Measurements from ENCODE around the gene MED13. TPM values are rescaled to one million over a fixed set of nuclear protein-coding genes. Genes with fewer than 3 reads are reported as not detected.

MED13 gene
- total RNA-seq, 1 experiment from 2014 or later, result 77.6 TPM

- ChIA-PET CTCF (interaction anchor here (1.9 kb wide), 1 partner anchor 163 kb away, joined by 9 read pairs; no protein-coding TSS in a partner anchor), POLR2A (no interaction called here)
- H3K36me3 ChIP-seq (ENCODE audit: control insufficient read depth, insufficient read depth, low read length), result peaks cover 1% of the 10 kb centered on the region; the same call in 1 of the 2 replicates
- H3K36me3 Mint-ChIP-seq (ENCODE audit: insufficient read depth, unreplicated experiment), result peaks cover 52% of the 10 kb centered on the region
- H3K4me1 ChIP-seq, result no peaks in the 10 kb centered on the region
- no peaks in the 10 kb centered on the region for H3K27me3 ChIP-seq (replicated peaks; ENCODE audit: control insufficient read depth, insufficient read depth, low read length)
- H3K4me3 ChIP-seq (ENCODE audit: low read depth, low read length), result no peak overlapping the region
- no peak overlapping the region for H3K4me3 Mint-ChIP-seq (ENCODE audit: unreplicated experiment)
- H3K27me3 Mint-ChIP-seq (ENCODE audit: insufficient read depth, unreplicated experiment), result no peaks in the 10 kb centered on the region
- no peaks in the 10 kb centered on the region for H3K9me3 Mint-ChIP-seq (ENCODE audit: unreplicated experiment)
- no peaks in the 10 kb centered on the region for H3K9me3 ChIP-seq
- no TSS peak for BruUV-seq (replicated peaks)
- intact Hi-C loops (cut with micrococcal nuclease; ENCODE audit: unreplicated experiment), result no loop called here
- no peak for DNase-seq
- no peaks in the 10 kb centered on the region for H3K4me1 Mint-ChIP-seq (ENCODE audit: low read depth, unreplicated experiment)
- no peak overlapping the region for H3K27ac Mint-ChIP-seq (ENCODE audit: unreplicated experiment)
- TF ChIP-seq CTCF (IDR thresholded peaks at IDR 0.05; ENCODE audit: insufficient read depth in 1 of 2, low read depth in 1 of 2, low read length in 1 of 2, severe bottlenecking in 1 of 2, unreplicated experiment in 1 of 2), result no peak
Measured at GRCh38 chr17:61946359-61946758, 118.7 kb downstream of the MED13 start.

GRCh38 chr17:61943117-61943516 is 122.0 kb downstream of the MED13 start:
- no TSS peak for BruUV-seq (replicated peaks)
- no peak overlapping the region for H3K27ac Mint-ChIP-seq (ENCODE audit: unreplicated experiment)
- no peaks in the 10 kb centered on the region for H3K9me3 Mint-ChIP-seq (ENCODE audit: unreplicated experiment)
- H3K4me3 ChIP-seq (ENCODE audit: low read depth, low read length), result no peak overlapping the region
- no peaks in the 10 kb centered on the region for H3K9me3 ChIP-seq
- no peaks in the 10 kb centered on the region for H3K27me3 Mint-ChIP-seq (ENCODE audit: insufficient read depth, unreplicated experiment)
- ChIA-PET CTCF (interaction anchor here (0.6 kb wide), 1 partner anchor 175 kb away, joined by 3 read pairs; no protein-coding TSS in a partner anchor), POLR2A (no interaction called here)
- no peaks in the 10 kb centered on the region for H3K27me3 ChIP-seq (replicated peaks; ENCODE audit: control insufficient read depth, insufficient read depth, low read length)
- H3K36me3 Mint-ChIP-seq (ENCODE audit: insufficient read depth, unreplicated experiment), result peaks cover 33% of the 10 kb centered on the region
- H3K4me3 Mint-ChIP-seq (ENCODE audit: unreplicated experiment), result no peak overlapping the region
- H3K4me1 ChIP-seq, result no peaks in the 10 kb centered on the region
- no peak for DNase-seq
- TF ChIP-seq CTCF (IDR thresholded peaks at IDR 0.05; ENCODE audit: insufficient read depth in 1 of 2, low read depth in 1 of 2, low read length in 1 of 2, severe bottlenecking in 1 of 2, unreplicated experiment in 1 of 2), result no peak
- intact Hi-C loops (cut with micrococcal nuclease; ENCODE audit: unreplicated experiment), result no loop called here
- H3K36me3 ChIP-seq (ENCODE audit: control insufficient read depth, insufficient read depth, low read length), result no peaks in the 10 kb centered on the region
- no peaks in the 10 kb centered on the region for H3K4me1 Mint-ChIP-seq (ENCODE audit: low read depth, unreplicated experiment)

- no peaks in the 10 kb centered on the region for H3K27me3 Mint-ChIP-seq (ENCODE audit: insufficient read depth, unreplicated experiment)
- CTCF ChIA-PET, result no interaction called here
- H3K4me3 Mint-ChIP-seq (ENCODE audit: unreplicated experiment), result no peak overlapping the region
Measured at GRCh38 chr17:61942085-61942484, 123.0 kb downstream of the MED13 start.

More at GRCh38 chr17:61942085-61942484, 123.0 kb downstream of the MED13 start:
- Histone ChIP-seq H3K9me3 (no peaks in the 10 kb centered on the region), H3K27me3 (replicated peaks; ENCODE audit: control insufficient read depth, insufficient read depth, low read length) (no peaks in the 10 kb centered on the region), H3K4me1 (no peaks in the 10 kb centered on the region), H3K4me3 (ENCODE audit: low read depth, low read length) (no peak overlapping the region), H3K36me3 (ENCODE audit: control insufficient read depth, insufficient read depth, low read length) (no peaks in the 10 kb centered on the region)
- POLR2A ChIA-PET, result no interaction called here
- Mint-ChIP-seq H3K9me3 (ENCODE audit: unreplicated experiment) (no peaks in the 10 kb centered on the region), H3K27ac (ENCODE audit: unreplicated experiment) (no peak overlapping the region), H3K36me3 (ENCODE audit: insufficient read depth, unreplicated experiment) (peaks cover 40% of the 10 kb centered on the region), H3K4me1 (ENCODE audit: low read depth, unreplicated experiment) (no peaks in the 10 kb centered on the region)
- intact Hi-C loops (cut with micrococcal nuclease; ENCODE audit: unreplicated experiment), result no loop called here
- DNase-seq, result no peak
- BruUV-seq (replicated peaks), result no TSS peak
- no peak for TF ChIP-seq CTCF (IDR thresholded peaks at IDR 0.05; ENCODE audit: insufficient read depth in 1 of 2, low read depth in 1 of 2, low read length in 1 of 2, severe bottlenecking in 1 of 2, unreplicated experiment in 1 of 2)

Measured in Caco-2 (cell line).